ENCODE measurements around the gene CTSW.

GRCh38 chr11:65915821-65916251 lies 36.2 kb downstream of the CTSW start:
- TF ChIP-seq CTCF (IDR thresholded peaks at IDR 0.05), result no peak
- peak; percentile 55 to 71 for TF ChIP-seq POLR2AphosphoS5 (IDR thresholded peaks at IDR 0.05)
- peak in 1 of 4 donors; percentile 9 for TF ChIP-seq POLR2A (IDR thresholded peaks at IDR 0.05)
